MM.1S (cell line): Measurements from ENCODE around the gene CFAP68.

ENCODE experiments used
- DNase-seq: peaks from one replicate; pipeline ENCODE4 v3.0.0-alpha.2; 2015
- H2AFZ ChIP-seq: fragments of 300-600 bp; sonication (generic); 2 replicates; pipeline ENCODE4 v1.6.0; 2016; ENCODE audit warnings: antibody characterized with exemption, low read length
- H3F3A ChIP-seq: fragments of 300-600 bp; sonication (generic); 2 replicates; pipeline ENCODE4 v1.6.1; 2016; ENCODE audit warnings: mild to moderate bottlenecking, antibody characterized with exemption, low read length, moderate library complexity, mixed read lengths; ENCODE audit not compliant: insufficient read depth
- H3K27ac ChIP-seq: fragments of 300-600 bp; sonication (generic); 2 replicates; pipeline ENCODE4 v1.5.1; 2016; ENCODE audit warnings: mild to moderate bottlenecking, low read length
- H3K27me3 ChIP-seq: fragments of 300-600 bp; sonication (generic); replicated peaks from 2 replicates; pipeline ENCODE4 v1.6.0; 2016; ENCODE audit warnings: low read length; ENCODE audit not compliant: insufficient read depth
- H3K36me3 ChIP-seq: fragments of 300-600 bp; sonication (generic); replicated peaks from 2 replicates; pipeline ENCODE4 v1.6.1; 2016; ENCODE audit warnings: mild to moderate bottlenecking, low read length, mixed read lengths; ENCODE audit not compliant: insufficient read depth
- H3K4me1 ChIP-seq: fragments of 300-600 bp; sonication (generic); 2 replicates; pipeline ENCODE4 v1.6.1; 2016; ENCODE audit warnings: low read length, mixed read lengths
- H3K4me2 ChIP-seq: fragments of 300-600 bp; sonication (generic); 2 replicates; pipeline ENCODE4 v1.6.0; 2016; ENCODE audit warnings: low read depth, low read length
- H3K4me3 ChIP-seq: fragments of 300-600 bp; sonication (generic); 2 replicates; pipeline ENCODE4 v1.5.1; 2016; ENCODE audit warnings: low read length, mixed read lengths
- H3K79me2 ChIP-seq: fragments of 300-600 bp; sonication (generic); 2 replicates; pipeline ENCODE4 v1.6.1; 2016; ENCODE audit warnings: mixed run types, low read length, mixed read lengths
- H3K9ac ChIP-seq: fragments of 300-600 bp; sonication (generic); 2 replicates; pipeline ENCODE4 v1.6.1; 2016; ENCODE audit warnings: low read length, mixed read lengths
- H3K9me2 ChIP-seq: fragments of 300-600 bp; sonication (generic); replicated peaks from 2 replicates; pipeline ENCODE4 v1.6.1; 2016; ENCODE audit warnings: mild to moderate bottlenecking, low read length, mixed read lengths; ENCODE audit not compliant: insufficient read depth
- H3K9me3 ChIP-seq: fragments of 300-600 bp; sonication (generic); replicated peaks from 2 replicates; pipeline ENCODE4 v1.6.1; 2016; ENCODE audit warnings: mild to moderate bottlenecking, low read length, mixed read lengths; ENCODE audit not compliant: insufficient read depth
- H4K20me1 ChIP-seq: fragments of 300-600 bp; sonication (generic); 2 replicates; pipeline ENCODE4 v1.6.1; 2016; ENCODE audit warnings: mild to moderate bottlenecking, low read length, moderate library complexity, mixed read lengths; ENCODE audit not compliant: insufficient read depth
- CTCF ChIP-seq: fragments of 300-600 bp; sonication (generic); IDR thresholded peaks from 2 replicates; pipeline ENCODE4 v1.5.1; 2016; ENCODE audit warnings: antibody characterized with exemption, low read length, mixed read lengths
- EZH2 ChIP-seq: fragments of 300-600 bp; sonication (generic); optimal IDR thresholded peaks from 2 replicates; pipeline ENCODE3; 2017; ENCODE audit warnings: low read depth, mild to moderate bottlenecking, antibody characterized with exemption, low read length, mixed read lengths
- EZH2phosphoT487 ChIP-seq: fragments of 300-600 bp; sonication (generic); IDR thresholded peaks from 2 replicates; pipeline ENCODE4 v1.6.1; 2018; ENCODE audit warnings: antibody characterized with exemption, low read length

Gene CFAP68

GRCh38 chr11:111911563-111912401 is 32.4 kb downstream of the CFAP68 start, which contains the start of gene CRYAB:
CRYAB (minus strand) TSS chr11:111911770; CDS start chr11:111911724, 46 bp downstream.
- no peak within 1 kb of the TSS for H3K27ac ChIP-seq
- H3K27me3 ChIP-seq: no peaks in the 10 kb centered on the region; the same call in 1 of the 2 replicates
- H3K9me3 ChIP-seq: no peaks in the 10 kb centered on the region
- no peaks in the 10 kb centered on the region for H3K36me3 ChIP-seq
- no peaks in the 10 kb centered on the region for H3F3A ChIP-seq
- no peaks in the 10 kb centered on the region for H3K4me1 ChIP-seq
- no peak within 1 kb of the TSS for H3K9ac ChIP-seq
- H3K79me2 ChIP-seq: no peaks in the 10 kb centered on the region
- TF ChIP-seq EZH2phosphoT487 (no peak), CTCF (no peak), EZH2 (no peak)
- no peak within 1 kb of the TSS for H3K4me3 ChIP-seq
- H2AFZ ChIP-seq: no peak within 1 kb of the TSS
- DNase-seq: no peak
- no peaks in the 10 kb centered on the region for H4K20me1 ChIP-seq
- no peak within 1 kb of the TSS for H3K4me2 ChIP-seq
- no peaks in the 10 kb centered on the region for H3K9me2 ChIP-seq

- H3K27ac ChIP-seq: no peak within 1 kb of the TSS
- no peak for TF ChIP-seq EZH2phosphoT487
- TF ChIP-seq EZH2: no peak
- no peak for TF ChIP-seq CTCF
- no peak for DNase-seq
- no peak within 1 kb of the TSS for H3K4me2 ChIP-seq
- H3K4me3 ChIP-seq: no peak within 1 kb of the TSS
- H3K9ac ChIP-seq: no peak within 1 kb of the TSS
- H3K4me1 ChIP-seq: no peaks in the 10 kb centered on the region
- H3K9me3 ChIP-seq: no peaks in the 10 kb centered on the region
- H3K79me2 ChIP-seq: no peaks in the 10 kb centered on the region
- H3K27me3 ChIP-seq: no peaks in the 10 kb centered on the region; the same call in 1 of the 2 replicates
- no peak within 1 kb of the TSS for H2AFZ ChIP-seq
- H4K20me1 ChIP-seq: no peaks in the 10 kb centered on the region
- H3F3A ChIP-seq: no peaks in the 10 kb centered on the region
- H3K9me2 ChIP-seq: no peaks in the 10 kb centered on the region
- no peaks in the 10 kb centered on the region for H3K36me3 ChIP-seq
These were observed 33.2 kb downstream of the CFAP68 start, which contains the start of gene HSPB2 for GRCh38 chr11:111912535-111912934. HSPB2 (plus strand) TSS chr11:111912734; CDS start chr11:111912830, 96 bp downstream.

GRCh38 chr11:111913031-111913861 is 33.9 kb downstream of the CFAP68 start:
- no peaks in the 10 kb centered on the region for H3K36me3 ChIP-seq
- H3K4me3 ChIP-seq: no peak overlapping the region
- no peaks in the 10 kb centered on the region for H3K79me2 ChIP-seq
- TF ChIP-seq EZH2phosphoT487 (no peak), EZH2 (no peak), CTCF (no peak)
- H3F3A ChIP-seq: no peaks in the 10 kb centered on the region
- no peak overlapping the region for H2AFZ ChIP-seq
- no peaks in the 10 kb centered on the region for H3K9me2 ChIP-seq
- DNase-seq: no peak
- no peak overlapping the region for H3K9ac ChIP-seq
- H3K4me1 ChIP-seq: no peaks in the 10 kb centered on the region
- H3K27me3 ChIP-seq: no peaks in the 10 kb centered on the region; the same call in 1 of the 2 replicates
- no peaks in the 10 kb centered on the region for H3K9me3 ChIP-seq
- no peak overlapping the region for H3K4me2 ChIP-seq
- no peak overlapping the region for H3K27ac ChIP-seq
- no peaks in the 10 kb centered on the region for H4K20me1 ChIP-seq
